ENCODE results near the gene TMF1.
A peak's percentile ranks its signal among the peaks of the same experiment; 100 is the strongest.

Gene TMF1

DNA sequence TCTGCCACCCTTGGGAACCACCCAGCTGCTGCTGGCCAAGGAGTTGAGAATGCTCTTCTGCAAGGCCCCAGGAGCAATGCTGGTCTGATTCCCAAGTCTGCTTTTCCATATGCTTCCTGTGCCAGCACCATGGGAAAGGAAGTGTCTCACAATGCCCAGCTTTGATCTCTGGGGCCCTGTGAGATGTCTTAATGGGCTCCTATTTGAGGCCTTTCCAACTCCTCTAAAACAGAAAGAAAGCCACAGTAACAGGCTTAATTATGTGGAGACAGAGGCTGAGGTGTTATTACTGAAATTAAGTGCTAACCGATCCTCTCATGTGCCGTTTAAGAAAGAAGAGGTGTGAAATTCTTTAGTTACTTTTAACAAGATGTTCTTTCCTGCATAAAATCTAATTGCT is 43.2 kb downstream of the TMF1 start:
- no peak for TF ChIP-seq SPI1 (IDR thresholded peaks at IDR 0.05; ENCODE audit: low read depth, low read length)
- no peak for TF ChIP-seq POU2F2 (IDR thresholded peaks at IDR 0.05; ENCODE audit: low read depth, low read length)
- no peak for TF ChIP-seq PAX5 (IDR thresholded peaks at IDR 0.05; ENCODE audit: insufficient read depth, low read length, severe bottlenecking)
- no peak for TF ChIP-seq POLR2AphosphoS5 (IDR thresholded peaks at IDR 0.05; ENCODE audit: low read depth, low read length)
- TF ChIP-seq POLR2A (IDR thresholded peaks at IDR 0.05; ENCODE audit: low read depth, low read length), result no peak
- TF ChIP-seq TAF1 (IDR thresholded peaks at IDR 0.05; ENCODE audit: low read depth, low read length), result no peak
- FAIRE-seq (no peak), DNase-seq (ENCODE audit: insufficient read length, low spot score) (no peak)

DNA sequence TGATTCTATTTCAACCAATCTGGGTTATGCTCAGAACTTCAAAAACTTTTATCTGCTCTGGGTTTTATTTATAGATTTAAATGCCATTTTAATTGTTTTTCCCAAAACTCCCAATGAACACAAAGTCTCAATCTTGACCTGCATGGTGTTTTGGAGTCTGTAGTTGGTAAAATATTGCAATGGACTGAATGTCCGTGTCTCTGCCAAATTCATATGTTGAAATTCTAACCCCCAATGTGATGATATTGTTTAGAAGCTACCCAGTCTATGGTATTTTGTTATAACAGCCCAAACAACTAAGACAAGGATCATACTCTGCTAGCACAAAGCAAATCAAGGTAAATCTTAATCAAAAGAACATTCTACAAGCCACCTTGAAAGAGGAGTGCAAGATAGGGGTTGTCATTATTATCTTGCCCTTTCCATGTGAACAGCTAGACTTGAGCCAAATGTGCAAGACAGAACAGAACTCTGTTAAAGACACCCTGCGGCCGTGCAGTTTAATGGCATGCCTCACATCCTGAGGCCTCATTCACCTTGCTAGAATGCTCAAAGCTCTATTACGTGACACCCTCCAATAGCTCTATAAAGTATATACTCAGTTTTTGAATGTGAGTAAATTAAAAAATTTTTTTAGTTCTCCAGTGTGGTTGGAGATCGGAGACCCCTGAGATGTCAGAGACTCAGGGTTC is 46.2 kb downstream of the TMF1 start:
- no peak for TF ChIP-seq POLR2A (IDR thresholded peaks at IDR 0.05; ENCODE audit: low read depth, low read length)
- no peak for TF ChIP-seq PAX5 (IDR thresholded peaks at IDR 0.05; ENCODE audit: insufficient read depth, low read length, severe bottlenecking)
- TF ChIP-seq POLR2AphosphoS5 (IDR thresholded peaks at IDR 0.05; ENCODE audit: low read depth, low read length), result no peak
- no peak for TF ChIP-seq SPI1 (IDR thresholded peaks at IDR 0.05; ENCODE audit: low read depth, low read length)
- TF ChIP-seq TAF1 (IDR thresholded peaks at IDR 0.05; ENCODE audit: low read depth, low read length), result no peak
- no peak for TF ChIP-seq POU2F2 (IDR thresholded peaks at IDR 0.05; ENCODE audit: low read depth, low read length)
- FAIRE-seq (no peak), DNase-seq (ENCODE audit: insufficient read length, low spot score) (no peak)

DNA sequence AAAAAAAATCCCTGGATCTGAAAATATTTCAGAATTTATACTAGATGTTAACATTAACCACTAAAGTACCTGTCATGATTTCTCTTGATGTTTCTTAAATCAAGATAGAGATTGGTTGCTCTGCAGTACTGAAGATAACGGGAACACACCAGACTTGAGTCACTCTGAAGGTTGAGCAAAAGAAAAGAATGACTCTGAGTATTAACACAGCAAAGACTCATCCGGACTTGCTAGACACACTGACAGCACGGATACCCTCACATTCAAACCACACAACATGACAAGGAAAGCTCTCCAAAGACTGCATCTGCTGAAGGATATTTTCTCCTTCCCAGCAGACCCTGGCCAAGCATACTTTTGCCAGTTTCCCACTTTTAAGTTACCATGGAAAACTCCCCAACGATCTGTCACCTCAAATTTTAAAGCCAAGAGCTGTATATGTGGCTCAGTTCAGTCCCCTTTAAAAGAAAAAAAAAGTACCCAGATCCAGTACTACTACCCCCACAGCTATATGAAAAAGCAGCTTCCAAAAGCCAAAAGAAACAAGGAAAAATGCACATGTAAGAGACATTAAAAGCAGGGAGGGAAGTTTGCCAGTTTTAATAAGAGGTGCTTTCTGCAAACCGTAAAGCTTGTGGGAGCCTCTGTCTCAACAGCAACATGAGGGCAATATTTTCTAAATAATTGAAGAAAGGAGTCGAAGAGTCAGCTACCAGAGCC is 46.9 kb downstream of the TMF1 start:
- DNase-seq (ENCODE audit: insufficient read length, low spot score) (no peak), FAIRE-seq (no peak)
- TF ChIP-seq PAX5 (IDR thresholded peaks at IDR 0.05; ENCODE audit: insufficient read depth, low read length, severe bottlenecking) (no peak), POLR2A (IDR thresholded peaks at IDR 0.05; ENCODE audit: low read depth, low read length) (no peak), POU2F2 (IDR thresholded peaks at IDR 0.05; ENCODE audit: low read depth, low read length) (no peak), POLR2AphosphoS5 (IDR thresholded peaks at IDR 0.05; ENCODE audit: low read depth, low read length) (no peak), TAF1 (IDR thresholded peaks at IDR 0.05; ENCODE audit: low read depth, low read length) (no peak), SPI1 (IDR thresholded peaks at IDR 0.05; ENCODE audit: low read depth, low read length) (no peak)

GRCh38 chr3:69004138-69004537 is 48.0 kb downstream of the TMF1 start:
- FAIRE-seq (no peak), DNase-seq (ENCODE audit: insufficient read length, low spot score) (no peak)
- no peak for TF ChIP-seq PAX5 (IDR thresholded peaks at IDR 0.05; ENCODE audit: insufficient read depth, low read length, severe bottlenecking)
- TF ChIP-seq SPI1 (IDR thresholded peaks at IDR 0.05; ENCODE audit: low read depth, low read length), result no peak
- no peak for TF ChIP-seq POLR2A (IDR thresholded peaks at IDR 0.05; ENCODE audit: low read depth, low read length)
- no peak for TF ChIP-seq TAF1 (IDR thresholded peaks at IDR 0.05; ENCODE audit: low read depth, low read length)
- no peak for TF ChIP-seq POLR2AphosphoS5 (IDR thresholded peaks at IDR 0.05; ENCODE audit: low read depth, low read length)
- no peak for TF ChIP-seq POU2F2 (IDR thresholded peaks at IDR 0.05; ENCODE audit: low read depth, low read length)

DNA sequence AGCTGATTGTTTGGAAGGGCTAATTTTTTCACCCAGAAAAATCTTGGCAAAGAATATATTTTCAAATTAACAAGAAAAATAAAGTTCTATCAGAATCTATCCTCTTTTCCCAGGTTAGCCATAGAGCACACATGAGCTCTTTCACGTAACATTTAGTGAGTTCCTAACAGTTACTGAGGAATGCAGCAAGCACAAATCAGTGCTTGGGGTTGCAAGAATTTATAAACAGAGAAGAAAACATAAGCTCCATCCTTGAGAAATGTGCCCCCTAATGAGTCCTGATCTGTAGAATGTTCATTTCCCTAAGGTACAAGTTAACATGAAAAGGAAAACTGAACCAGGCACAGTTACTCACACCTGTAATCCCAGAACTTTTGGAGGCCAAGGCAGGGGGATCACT is 52.5 kb downstream of the TMF1 start:
- no peak for TF ChIP-seq POLR2AphosphoS5 (IDR thresholded peaks at IDR 0.05; ENCODE audit: low read depth, low read length)
- TF ChIP-seq TAF1 (IDR thresholded peaks at IDR 0.05; ENCODE audit: low read depth, low read length), result no peak
- no peak for TF ChIP-seq POLR2A (IDR thresholded peaks at IDR 0.05; ENCODE audit: low read depth, low read length)
- TF ChIP-seq SPI1 (IDR thresholded peaks at IDR 0.05; ENCODE audit: low read depth, low read length), result no peak
- no peak for FAIRE-seq
- DNase-seq (ENCODE audit: insufficient read length, low spot score), result no peak

- no peak for DNase-seq (ENCODE audit: insufficient read length, low spot score)
- no peak for FAIRE-seq
- TF ChIP-seq POLR2A (IDR thresholded peaks at IDR 0.05; ENCODE audit: low read depth, low read length) (no peak), POU2F2 (IDR thresholded peaks at IDR 0.05; ENCODE audit: low read depth, low read length) (no peak), TAF1 (IDR thresholded peaks at IDR 0.05; ENCODE audit: low read depth, low read length) (no peak), POLR2AphosphoS5 (IDR thresholded peaks at IDR 0.05; ENCODE audit: low read depth, low read length) (no peak), PAX5 (IDR thresholded peaks at IDR 0.05; ENCODE audit: insufficient read depth, low read length, severe bottlenecking) (no peak), SPI1 (IDR thresholded peaks at IDR 0.05; ENCODE audit: low read depth, low read length) (no peak)
Measured at GRCh38 chr3:68999158-68999557, 53.0 kb downstream of the TMF1 start.

DNA sequence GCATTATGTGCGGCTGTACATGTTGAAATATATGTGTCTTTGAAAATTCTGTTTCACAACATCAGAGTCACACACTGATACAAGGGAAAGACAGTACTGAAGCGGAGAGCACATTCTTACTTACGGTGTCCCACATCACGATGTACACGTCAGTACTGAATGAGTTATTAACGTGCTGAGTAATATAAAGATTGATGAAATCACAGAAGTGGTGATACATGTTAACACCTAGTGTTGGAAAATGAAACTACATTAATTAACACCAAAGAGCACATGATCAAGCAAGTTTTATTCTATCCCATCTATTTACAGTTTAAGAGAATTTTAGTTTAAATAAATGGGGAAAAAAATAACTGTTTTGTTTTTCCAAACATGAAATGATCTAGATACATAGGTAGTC is 54.2 kb downstream of the TMF1 start:
- DNase-seq (ENCODE audit: insufficient read length, low spot score), result no peak
- FAIRE-seq, result peak; percentile 62
- TF ChIP-seq POLR2A (IDR thresholded peaks at IDR 0.05; ENCODE audit: low read depth, low read length) (no peak), POU2F2 (IDR thresholded peaks at IDR 0.05; ENCODE audit: low read depth, low read length) (no peak), TAF1 (IDR thresholded peaks at IDR 0.05; ENCODE audit: low read depth, low read length) (no peak), SPI1 (IDR thresholded peaks at IDR 0.05; ENCODE audit: low read depth, low read length) (no peak), POLR2AphosphoS5 (IDR thresholded peaks at IDR 0.05; ENCODE audit: low read depth, low read length) (no peak), PAX5 (IDR thresholded peaks at IDR 0.05; ENCODE audit: insufficient read depth, low read length, severe bottlenecking) (no peak)

DNA sequence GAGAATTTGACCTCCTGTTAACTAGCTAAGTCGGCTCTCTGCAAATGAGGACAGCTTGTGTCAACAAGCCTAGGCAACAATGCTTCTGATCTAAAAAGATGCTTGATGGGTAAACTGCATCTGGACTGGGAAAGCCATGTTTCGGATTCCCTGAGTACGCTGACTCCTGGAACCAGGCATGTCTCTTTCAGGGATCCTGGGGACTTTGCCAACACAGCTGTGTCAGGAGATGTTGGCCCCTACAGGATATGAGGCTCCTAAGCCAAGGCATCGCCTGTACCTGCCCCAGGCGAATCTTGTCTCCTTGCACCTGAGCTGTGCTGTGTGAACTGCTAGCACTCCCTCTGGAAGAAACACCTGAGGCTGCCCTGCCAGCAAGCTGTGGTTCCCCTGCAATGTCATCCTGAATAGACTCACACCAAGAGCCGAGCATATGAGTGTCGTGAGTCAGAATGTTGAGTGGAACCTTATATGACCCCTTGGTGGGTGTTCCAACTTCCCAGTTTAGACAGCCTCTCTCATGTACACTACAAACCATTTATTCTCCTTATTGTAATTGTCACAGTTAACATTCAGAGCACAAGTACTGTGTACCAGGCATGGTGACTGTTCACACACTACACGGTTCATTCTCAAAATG is 55.7 kb downstream of the TMF1 start:
- no peak for FAIRE-seq
- no peak for DNase-seq (ENCODE audit: insufficient read length, low spot score)
- TF ChIP-seq POU2F2 (IDR thresholded peaks at IDR 0.05; ENCODE audit: low read depth, low read length), result no peak
- TF ChIP-seq PAX5 (IDR thresholded peaks at IDR 0.05; ENCODE audit: insufficient read depth, low read length, severe bottlenecking), result no peak

GRCh38 chr3:68988740-68989139 is 63.4 kb downstream of the TMF1 start:
- FAIRE-seq, result no peak
- no peak for TF ChIP-seq PAX5 (IDR thresholded peaks at IDR 0.05; ENCODE audit: insufficient read depth, low read length, severe bottlenecking)
- no peak for TF ChIP-seq POU2F2 (IDR thresholded peaks at IDR 0.05; ENCODE audit: low read depth, low read length)
- no peak for TF ChIP-seq POLR2AphosphoS5 (IDR thresholded peaks at IDR 0.05; ENCODE audit: low read depth, low read length)
- no peak for TF ChIP-seq POLR2A (IDR thresholded peaks at IDR 0.05; ENCODE audit: low read depth, low read length)
- no peak for TF ChIP-seq SPI1 (IDR thresholded peaks at IDR 0.05; ENCODE audit: low read depth, low read length)
- TF ChIP-seq TAF1 (IDR thresholded peaks at IDR 0.05; ENCODE audit: low read depth, low read length), result no peak
- DNase-seq (ENCODE audit: insufficient read length, low spot score), result no peak
